KG1 (cell line): Measurements from ENCODE around the gene OXT.

Source experiments
- DNase-seq: peaks from one replicate; lab custom pipeline; 2025; lab: John Stamatoyannopoulos, UW

OXT gene

DNA sequence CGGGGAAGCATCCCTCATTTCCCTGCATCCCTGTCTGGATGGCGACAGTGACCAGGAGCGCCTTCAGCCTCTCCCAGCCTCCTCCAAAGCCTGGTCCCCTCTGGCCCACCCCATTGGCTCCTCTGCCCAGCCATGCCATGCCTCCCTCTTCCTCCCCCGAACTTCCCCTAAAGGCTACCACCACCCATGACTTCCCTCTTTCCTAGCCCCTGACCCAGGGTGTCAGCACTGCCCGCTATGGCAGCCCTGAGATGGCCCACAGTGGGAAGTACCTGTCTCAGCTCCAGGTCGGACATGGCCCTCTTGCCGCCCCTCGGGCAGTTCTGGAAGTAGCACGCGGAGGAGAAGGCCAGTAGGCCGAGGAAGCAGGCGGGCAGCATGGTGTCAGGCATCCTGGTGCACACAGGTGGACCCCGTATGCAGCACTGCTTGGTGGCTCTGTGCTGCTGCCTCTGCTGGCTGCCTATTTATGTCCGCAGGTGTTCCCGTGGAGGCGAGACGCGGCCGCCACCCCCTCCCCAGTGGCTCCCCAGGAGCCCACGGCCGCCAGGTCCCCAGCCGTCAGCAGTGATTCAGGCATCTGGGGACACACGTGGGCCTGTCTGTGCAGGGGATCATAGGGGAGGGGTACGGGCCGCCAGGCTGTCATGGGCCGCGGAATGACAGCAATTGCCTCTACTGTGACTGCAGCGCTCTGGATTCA lies 13.0 kb downstream of the OXT start, which contains the start of gene AVP:
Gene AVP (minus strand): TSS at position 442 of the 703 bp plus-strand sequence. CDS start 50 bp downstream, at position 392.
- no peak for DNase-seq

DNA sequence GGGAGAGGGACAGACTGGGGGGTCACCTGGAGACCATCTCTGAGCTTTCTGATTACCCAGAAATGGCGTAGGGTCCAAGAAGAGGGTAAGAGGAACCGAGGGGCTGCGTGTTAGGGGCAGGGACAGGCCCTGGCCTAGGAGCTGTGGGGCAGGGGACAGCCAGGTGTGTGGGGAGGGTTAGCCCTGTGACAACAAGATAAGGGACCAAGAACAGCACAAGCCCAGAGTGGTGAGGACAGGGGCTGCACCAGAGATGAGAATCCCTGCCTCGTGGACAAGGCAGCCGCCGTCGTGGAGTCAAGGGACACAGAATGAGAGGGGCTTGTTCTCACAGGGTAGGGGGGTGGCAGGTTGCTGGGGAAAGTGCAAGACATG lies 13.6 kb downstream of the OXT start:
- no peak for DNase-seq

DNA sequence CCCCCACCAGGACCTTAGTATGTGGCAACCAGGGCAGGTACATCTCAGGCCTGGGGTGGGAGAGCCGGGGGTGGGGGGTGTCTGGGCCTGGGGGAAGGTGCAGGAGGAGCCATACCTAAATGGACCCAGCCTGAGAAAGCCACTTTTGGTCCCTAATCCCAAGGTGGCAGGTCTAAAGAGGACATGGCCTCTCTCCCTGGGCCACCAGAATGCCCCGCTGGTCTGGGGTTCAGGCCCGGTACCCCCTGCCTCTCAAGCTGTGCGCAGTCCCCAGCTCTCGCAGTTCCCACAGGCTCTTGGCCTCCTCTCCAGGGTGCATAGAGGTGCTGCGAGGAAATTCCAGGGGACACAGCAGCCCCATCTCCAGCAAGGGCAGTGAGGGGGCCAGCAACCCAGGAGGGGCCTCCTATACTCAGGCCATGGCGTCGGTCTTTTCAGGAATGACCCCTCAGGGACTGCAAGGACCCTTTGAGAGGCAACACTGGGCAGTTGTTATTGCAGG lies 14.2 kb downstream of the OXT start:
- DNase-seq: no peak

DNA sequence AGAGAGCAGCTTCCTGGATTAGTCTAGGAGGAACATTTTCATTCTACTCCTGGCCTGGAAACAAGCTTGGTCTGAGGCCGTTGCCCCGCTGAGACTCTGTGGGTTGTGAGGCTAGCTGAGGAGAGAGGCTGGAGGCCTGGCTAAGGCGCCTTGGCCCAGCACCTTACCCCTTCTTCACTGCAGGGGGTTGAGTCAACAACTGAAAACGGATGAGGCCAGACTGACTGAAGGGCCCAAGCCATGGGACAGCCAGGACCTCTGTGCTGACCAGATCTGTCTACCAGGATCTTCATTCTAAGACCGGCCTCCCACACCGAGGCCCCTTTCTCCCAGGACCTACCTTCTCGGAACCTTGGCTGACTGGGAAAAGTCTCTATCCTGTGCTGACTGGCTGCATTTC lies 16.6 kb downstream of the OXT start:
- no peak for DNase-seq

DNA sequence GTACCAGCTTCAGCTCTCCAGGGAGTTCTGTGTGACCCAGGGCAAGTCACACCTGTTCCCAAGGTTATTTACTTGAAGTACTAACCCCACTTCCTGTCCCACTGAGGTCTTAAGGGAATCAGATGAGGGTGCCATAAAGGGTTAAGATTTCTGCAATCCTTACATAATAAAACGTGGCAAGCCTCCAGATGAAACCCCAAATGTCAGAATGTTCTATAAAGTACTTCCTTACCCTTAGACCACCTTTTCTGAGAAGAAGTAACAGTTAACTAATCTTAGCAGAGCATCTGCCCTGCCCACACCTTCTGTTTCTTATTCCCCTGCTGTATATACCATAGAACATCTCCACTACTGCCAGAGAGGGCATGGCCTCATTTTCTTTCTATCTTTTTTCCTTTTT lies 19.1 kb downstream of the OXT start:
- DNase-seq: peak; percentile 44

DNA sequence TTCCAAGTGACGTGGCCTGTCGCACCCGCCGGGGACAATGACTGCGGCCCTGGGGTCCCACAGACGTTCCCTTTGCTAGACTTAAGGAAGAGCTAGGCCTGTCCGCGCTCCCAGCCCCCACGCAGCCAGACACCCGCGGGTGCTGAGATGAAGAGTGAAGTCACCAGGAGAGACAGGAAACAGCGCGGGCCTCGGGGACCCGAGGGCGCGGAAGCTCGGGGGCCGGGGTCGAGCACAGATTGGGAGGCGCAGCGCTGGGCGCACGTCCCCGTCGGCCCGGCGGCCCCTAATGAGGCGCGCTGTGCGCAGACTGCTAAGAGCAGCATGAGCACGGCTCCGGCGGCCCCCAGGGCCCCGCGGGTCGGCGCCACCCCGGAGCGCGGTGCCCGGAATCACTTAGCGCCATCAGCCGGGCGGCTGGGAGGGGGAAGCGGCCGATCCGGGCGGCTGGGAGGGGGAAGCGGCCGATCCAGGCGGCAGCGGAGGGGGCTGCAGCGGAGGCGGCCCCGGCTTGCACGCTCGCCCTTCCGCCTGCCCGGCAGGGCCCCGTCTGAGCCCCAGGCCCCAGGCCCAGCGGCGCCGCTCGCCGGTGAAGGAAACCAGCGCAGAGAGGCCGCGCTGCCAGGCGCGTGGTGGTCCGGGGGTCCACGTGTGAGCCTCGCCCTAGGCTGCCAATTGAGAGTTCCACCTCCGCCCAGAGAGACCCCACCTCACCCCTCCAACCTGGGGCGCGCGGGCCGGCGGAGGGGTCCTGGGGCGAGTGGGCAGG lies 21.4 kb downstream of the OXT start:
- no peak for DNase-seq

DNA sequence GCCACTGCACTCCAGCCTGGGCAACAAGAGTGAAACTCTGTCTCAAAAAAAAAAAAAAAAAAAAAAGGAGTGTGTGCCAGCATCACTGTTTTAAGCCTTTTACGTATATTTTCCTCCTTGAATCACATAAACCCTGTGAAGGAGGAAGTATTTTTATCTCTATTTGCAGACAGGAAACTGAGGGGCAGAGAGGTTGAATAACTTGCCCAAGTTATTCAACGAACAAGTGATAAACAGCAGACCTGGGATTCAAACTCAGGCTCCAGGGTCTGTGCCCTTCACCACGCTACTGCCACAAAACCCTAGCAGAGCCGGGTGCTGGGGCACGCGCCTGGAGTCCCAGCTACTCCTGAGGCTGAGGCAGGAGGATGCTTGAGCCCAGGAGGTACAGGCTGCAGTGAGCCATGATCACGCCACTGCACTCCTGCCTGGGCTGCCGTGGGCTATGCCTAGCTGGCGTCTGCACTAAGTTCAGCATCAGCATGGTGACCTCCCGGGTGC lies 22.5 kb downstream of the OXT start:
- DNase-seq: peak; percentile 74

DNA sequence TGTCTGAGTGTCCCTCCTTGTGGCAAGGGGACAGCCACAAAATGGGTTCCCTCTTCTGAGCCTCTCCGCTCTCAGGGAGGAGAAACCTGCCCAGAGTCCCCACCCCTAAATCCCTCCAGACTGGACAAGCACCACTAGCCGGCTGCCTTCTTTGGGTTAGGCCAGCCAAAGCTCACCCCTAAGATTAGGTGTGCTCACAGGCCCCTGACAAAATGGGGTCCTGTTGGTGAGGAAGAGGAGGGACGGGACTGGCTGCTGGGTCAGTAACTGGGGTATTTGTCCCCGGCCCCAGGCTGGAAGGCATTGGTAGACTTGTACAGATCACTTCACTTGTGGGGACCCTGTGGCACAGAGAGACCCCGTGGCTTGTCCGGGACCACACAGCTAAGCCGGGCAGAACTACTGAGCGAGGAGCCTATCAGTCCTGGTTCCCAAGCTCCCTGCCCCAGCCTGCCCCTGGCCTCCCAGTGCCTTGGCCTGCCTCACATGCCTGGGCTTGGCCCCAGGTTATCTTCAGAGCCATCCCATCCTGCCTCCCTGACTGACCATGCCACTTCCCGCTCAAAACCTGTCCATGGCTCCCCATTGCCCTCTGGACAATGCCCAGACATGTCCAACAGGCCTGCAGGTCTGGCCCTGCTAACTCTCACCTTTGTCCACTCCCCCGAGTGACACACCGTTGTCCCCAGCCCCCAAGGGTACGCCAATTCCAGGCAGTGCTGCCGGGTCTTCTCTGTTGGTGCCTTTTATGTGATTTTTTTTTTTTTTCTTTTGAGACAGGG lies 23.6 kb downstream of the OXT start:
- DNase-seq: no peak

DNA sequence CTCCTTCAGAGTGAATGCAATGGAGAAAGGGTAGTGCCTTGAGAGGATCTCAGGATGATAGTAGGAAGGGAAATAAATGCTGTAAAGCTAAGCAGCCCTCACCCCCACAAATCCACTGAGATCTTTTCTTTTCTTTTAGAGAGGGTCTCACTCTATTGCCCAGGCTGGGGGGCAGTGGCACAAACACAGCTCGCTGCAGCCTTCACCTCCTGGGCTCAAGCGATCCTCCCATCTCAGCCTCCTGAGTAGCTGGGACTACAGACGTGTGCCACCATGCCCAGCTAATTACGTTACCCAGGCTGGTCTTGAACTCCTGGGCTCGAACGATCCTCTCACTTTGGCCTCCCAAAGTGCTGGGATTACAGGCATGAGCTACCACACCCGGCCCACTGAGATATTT lies 29.1 kb downstream of the OXT start:
- DNase-seq: no peak

DNA sequence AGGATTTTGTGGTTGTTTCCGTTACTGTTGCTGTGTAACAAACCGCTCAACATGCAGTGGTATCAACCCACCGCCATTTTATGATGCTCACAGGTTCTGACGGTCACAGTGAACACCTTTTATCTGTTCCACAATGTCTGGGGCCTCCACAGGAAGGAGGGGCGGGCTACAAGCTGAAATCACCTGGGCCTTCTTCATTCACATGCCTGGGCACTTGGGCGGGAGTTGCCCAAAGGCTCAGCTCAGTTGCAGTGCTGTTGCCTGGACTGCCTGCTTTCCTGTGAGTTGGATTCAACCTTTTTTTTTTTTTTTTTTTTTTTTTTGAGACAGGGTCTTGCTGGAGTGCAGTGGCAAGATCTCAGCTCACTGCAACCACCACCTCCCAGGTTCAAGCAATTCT lies 29.8 kb downstream of the OXT start:
- no peak for DNase-seq

DNA sequence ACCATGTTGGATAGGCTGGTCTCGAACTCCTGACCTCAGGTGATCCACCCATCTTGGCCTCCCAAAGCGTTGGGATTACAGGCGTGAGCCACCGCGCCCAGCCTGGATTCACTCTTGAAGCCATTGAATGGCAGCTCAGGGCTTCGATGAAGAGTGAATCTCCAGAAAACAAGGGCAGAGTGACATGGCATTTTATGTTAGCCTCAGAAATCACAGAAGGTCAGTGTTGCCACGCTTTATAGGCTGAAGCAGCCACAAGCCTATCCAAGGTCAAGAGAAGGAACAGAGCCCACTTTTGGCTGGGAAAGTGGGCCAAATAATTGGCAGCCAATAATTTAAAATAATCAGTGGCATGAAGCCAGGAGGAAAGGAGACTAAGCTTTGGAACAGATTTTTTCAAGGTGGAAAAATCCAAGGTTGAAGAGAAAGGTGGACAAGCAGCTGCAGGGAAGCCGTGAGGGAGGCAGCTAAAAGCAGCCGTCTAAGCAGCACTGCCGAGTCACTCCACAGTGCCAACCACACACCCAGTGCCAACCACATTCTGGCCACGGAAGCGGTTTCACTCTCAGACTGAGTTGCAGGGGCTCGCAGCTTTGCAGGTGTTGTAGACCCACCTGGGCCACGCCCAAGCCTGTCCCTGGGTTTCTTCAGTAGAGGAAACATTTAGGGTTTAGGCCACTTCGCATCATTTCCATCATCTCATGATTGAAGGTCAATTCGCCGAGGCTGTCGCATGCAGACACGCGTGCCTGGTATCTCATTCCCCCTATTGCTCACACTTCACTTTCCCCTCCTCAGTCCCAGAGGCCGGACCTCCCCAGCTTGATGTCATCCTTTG lies 30.5 kb downstream of the OXT start:
- DNase-seq: no peak

DNA sequence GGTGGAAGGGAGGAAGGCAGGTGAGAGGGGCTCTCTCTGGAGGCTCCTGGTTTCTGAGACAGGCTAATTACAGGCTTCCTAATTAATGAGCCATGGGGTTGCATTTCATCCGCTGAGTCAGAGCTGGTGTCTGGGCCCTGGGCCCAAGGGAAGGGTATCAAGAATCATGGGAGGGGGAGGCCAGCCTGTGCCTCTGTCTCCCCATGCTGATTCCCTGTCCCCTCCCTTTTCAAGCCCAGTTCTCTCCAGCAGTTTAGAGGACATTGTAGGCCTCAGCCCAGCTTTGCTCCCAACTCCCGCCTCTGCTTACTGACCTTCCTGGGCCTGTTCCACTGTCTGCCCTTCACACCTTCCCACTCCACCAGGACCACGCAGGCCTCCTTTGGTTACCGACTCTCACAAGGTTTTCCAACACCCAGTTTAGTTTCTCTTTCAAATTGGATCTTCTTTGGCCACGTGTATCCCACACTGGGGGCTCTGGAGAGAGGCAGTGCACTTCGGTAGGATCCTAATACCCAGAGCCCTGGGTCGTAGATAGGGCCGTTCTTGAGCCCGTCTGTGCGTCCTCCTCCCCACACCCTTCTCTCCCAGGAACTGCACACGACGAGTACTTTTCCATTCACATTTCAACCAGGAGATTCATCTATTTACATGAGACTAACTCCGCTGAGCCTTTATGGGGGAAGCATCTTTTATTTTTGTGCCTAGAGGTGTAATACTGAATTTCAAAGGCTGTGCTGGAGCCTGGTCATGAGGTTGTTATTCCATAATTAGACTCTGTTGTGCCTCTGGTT lies 31.4 kb downstream of the OXT start:
- no peak for DNase-seq

DNA sequence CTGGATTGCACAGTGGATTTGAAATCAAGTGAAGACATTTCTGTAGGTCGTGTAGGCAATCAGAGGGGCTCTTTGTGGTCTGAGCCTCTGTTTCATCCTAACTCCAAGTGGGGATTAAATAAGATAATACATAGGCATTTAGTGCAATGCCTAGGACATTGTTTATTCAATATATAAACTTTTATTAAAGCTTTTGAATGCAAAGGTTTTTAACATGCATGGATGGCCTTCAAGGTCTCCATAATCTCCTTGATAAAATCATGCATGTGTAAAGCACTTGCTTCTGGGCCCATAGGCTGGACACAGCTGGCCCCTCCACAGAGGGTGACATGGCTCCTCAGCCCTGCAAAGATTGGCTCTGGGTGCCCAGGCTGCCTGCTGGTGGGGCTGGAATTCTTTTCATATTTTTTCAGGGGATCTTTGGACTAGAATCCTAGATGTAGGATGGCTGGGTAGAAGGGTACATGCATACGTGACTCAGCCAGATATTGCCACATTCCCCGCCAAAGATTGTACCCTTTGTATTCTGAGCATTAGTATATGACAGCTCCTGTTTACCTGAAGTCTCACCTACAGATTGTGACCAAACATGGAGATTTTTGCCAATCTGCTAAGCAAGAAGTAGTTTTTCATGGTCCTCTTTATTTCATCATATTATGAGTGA lies 32.1 kb downstream of the OXT start:
- no peak for DNase-seq

DNA sequence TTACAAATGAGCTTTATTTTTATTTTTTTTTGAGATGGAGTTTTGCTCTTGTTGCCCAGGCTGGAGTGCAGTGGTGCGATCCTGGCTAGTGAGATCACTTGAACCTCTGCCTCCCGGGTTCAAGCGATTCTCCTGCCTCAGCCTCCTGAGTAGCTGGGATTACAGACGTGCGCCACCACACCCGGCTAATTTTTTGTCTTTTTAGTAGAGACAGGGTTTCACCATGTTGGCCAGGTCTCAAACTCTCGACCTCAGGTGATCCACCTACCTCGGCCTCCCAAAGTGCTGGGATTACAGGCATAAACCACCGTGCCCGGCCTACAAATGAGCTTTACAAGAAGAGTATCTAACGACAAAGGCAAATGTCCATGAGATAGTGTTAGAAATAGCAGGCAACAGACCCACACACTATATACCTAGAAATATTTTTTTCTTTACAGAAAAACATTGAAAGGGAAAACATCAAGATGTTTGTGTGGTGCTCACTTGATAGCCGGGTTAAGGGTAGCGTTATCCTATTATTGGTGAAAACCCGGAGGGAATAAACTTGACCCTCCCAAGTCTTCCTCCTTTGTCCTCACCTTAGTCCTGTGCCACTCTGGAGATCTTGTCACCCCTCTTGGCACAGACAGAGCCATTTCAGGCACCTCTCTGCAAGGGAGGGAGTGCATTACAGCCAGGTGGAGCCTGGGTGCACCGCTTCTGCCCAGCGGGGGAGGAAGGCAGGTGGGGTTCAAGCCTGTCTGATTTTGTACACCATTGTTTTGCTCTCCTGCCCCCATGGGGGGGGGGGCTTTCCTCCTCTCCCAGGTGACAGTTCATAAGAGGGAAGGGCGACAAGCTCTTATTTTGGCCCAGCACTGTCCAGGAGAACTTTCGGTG lies 34.1 kb downstream of the OXT start:
- no peak for DNase-seq

DNA sequence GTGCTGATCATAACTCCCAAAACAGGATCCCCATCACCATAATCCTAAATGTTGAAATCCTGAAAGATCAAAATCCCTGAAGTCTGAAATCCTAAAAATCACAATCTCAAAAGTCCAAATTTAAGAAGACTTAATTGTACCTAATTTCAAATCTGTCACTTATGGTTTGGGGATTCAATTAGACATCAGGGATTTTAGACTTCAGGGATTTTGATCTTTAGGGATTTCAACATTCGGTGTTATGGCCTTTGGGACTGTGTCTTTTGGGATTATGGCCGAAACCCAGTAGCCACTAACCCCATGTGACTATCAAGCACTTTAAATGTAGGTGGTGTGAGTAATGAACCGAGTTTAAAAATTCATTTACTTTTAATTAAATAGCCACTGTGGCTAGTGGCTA lies 34.8 kb downstream of the OXT start:
- no peak for DNase-seq

DNA sequence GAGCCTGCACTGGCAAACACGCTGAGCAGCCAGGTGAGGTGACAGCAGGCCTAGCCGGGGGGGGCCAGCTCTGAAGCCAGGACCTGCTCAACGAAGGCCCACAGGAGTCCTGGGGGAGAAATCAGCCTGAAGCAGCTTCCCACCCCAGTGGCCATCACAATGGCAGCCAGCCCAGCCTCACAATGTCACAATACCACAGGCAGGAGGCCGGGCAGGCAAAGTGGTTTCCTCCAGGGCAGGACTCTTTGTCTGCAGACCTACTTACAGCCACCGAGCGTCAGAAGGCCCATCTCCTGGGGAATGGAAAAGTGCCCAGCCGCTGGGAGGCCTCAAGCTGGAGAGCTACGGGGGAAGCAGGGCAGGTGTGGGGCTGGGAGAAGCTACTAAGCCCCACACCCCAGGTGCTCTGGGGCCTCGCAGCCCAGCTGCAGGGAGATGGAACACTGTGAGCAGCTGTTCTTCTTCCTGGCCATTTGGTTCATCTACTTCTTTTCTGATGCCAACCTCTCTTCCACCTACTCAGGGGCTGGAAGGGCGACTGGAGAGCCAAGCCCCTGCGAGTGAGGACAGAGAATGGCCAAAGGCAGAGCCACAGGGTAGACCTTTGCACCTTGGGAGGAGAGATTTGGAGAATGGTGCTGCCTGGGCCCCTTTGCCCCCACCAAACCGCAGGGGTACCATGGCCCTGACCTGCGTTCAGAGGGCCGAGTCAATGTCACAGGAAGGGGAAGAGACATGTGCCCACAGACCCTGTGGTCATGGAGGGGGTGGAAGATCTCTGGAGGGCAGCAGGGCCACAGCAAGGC lies 35.4 kb downstream of the OXT start:
- no peak for DNase-seq

DNA sequence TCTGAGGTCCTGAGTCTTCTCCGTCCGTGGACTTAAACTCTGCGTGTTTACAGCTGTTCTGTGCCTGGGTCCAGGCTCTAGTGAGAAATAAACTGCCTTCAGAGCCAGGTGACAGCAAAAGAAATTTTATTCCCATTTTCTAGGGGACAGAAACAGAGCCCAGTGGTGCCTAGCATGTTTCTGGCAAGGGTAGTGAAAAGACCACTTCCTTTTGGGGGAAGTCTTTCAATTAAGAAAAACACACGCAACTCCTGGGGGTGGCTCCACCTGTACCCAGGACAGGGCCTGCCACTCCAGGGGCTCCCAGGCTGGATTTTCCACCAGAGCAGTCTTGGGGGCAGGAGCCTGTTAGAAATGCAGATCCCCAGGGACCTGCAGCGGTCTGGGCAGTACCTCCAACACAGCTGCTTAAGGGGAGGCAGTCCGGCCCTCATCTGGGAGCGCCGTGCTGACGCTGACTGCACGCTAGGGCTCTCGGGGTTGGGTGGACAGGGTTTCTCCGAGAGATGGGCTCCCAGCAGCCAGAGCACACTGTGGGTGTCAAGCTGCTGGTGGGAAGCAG lies 36.1 kb downstream of the OXT start:
- no peak for DNase-seq
